Astrocyte (in vitro differentiated cells and primary cell): Measurements from ENCODE around the gene DNAJC8. TPM values are rescaled to one million over a fixed set of nuclear protein-coding genes. Genes with fewer than 3 reads are reported as not detected.

Experiments used
- DNase-seq: peaks from one replicate; pipeline ENCODE4 v3.0.0-alpha.2; 2010; ENCODE audit warnings: low read depth
- FAIRE-seq: peaks from 2 replicates; lab custom pipeline; 2011; peaks lifted over from hg19 to GRCh38; lab: Jason Lieb, UNC
- H2AFZ ChIP-seq: 2 replicates; pipeline ENCODE4 v1.6.0; 2012; ENCODE audit warnings: low read depth, low read length, inconsistent platforms
- H3K27ac ChIP-seq: 2 replicates; pipeline ENCODE4 v1.5.1; 2011; ENCODE audit warnings: low read depth, low read length, inconsistent platforms
- H3K27me3 ChIP-seq: 2 replicates; pipeline ENCODE4 v1.6.0; 2011; ENCODE audit warnings: low read length, inconsistent platforms; ENCODE audit not compliant: insufficient read depth
- H3K36me3 ChIP-seq: 2 replicates; pipeline ENCODE4 v1.5.1; 2011; ENCODE audit warnings: low read length, inconsistent platforms; ENCODE audit not compliant: insufficient read depth
- H3K4me1 ChIP-seq: 2 replicates; pipeline ENCODE4 v1.5.1; 2011; ENCODE audit warnings: low read length, inconsistent platforms; ENCODE audit not compliant: insufficient read depth
- H3K4me2 ChIP-seq: 2 replicates; pipeline ENCODE4 v1.6.0; 2012; ENCODE audit warnings: low read length, inconsistent platforms
- H3K4me3 ChIP-seq: 2 replicates; pipeline ENCODE4 v1.5.1; 2011; ENCODE audit warnings: low read depth, mild to moderate bottlenecking, low read length, inconsistent platforms; ENCODE audit not compliant: insufficient read depth
- H3K79me2 ChIP-seq: 2 replicates; pipeline ENCODE4 v1.6.0; 2012; ENCODE audit warnings: mild to moderate bottlenecking, low read length, inconsistent platforms; ENCODE audit not compliant: insufficient read depth
- H3K9ac ChIP-seq: 2 replicates; pipeline ENCODE4 v1.6.0; 2012; ENCODE audit warnings: mild to moderate bottlenecking, low read length, inconsistent platforms
- H3K9me3 ChIP-seq: 2 replicates; pipeline ENCODE4 v1.5.1; 2012; ENCODE audit warnings: low read depth, mild to moderate bottlenecking, low read length, inconsistent platforms; ENCODE audit not compliant: insufficient read depth
- H4K20me1 ChIP-seq: 2 replicates; pipeline ENCODE4 v1.6.0; 2012; ENCODE audit warnings: low read length, inconsistent platforms; ENCODE audit not compliant: insufficient read depth
- H3K27ac Mint-ChIP-seq: one replicate; pipeline ENCODE4 v1.8.0; 2021; ENCODE audit warnings: mild to moderate bottlenecking, mixed read lengths; ENCODE audit not compliant: unreplicated experiment
- H3K27me3 Mint-ChIP-seq: one replicate; pipeline ENCODE4 v1.8.0; 2021; ENCODE audit warnings: low read depth, mixed read lengths; ENCODE audit not compliant: unreplicated experiment
- H3K36me3 Mint-ChIP-seq: one replicate; pipeline ENCODE4 v1.8.0; 2021; ENCODE audit warnings: low read depth, mixed read lengths; ENCODE audit not compliant: unreplicated experiment
- H3K4me1 Mint-ChIP-seq: one replicate; pipeline ENCODE4 v1.8.0; 2021; ENCODE audit warnings: low read depth, mixed read lengths; ENCODE audit not compliant: unreplicated experiment
- H3K4me3 Mint-ChIP-seq: one replicate; pipeline ENCODE4 v1.8.0; 2021; ENCODE audit warnings: mild to moderate bottlenecking, moderate library complexity, mixed read lengths; ENCODE audit not compliant: unreplicated experiment
- H3K9me3 Mint-ChIP-seq: one replicate; pipeline ENCODE4 v1.8.0; 2021; ENCODE audit warnings: mild to moderate bottlenecking, mixed read lengths; ENCODE audit not compliant: unreplicated experiment
- EZH2 ChIP-seq: IDR thresholded peaks from 2 replicates; pipeline ENCODE4 v1.6.1; 2012; ENCODE audit warnings: mild to moderate bottlenecking, low read length, inconsistent platforms; ENCODE audit not compliant: insufficient read depth
- total RNA-seq: library from RNA; stranded (reverse); gene quantifications from 2 replicates; pipeline ENCODE4 v1.2.1, GENCODE V29; 2021
- TF ChIP-seq, protein P1 (sequence below): IDR thresholded peaks from 2 replicates; pipeline ENCODE4 v1.5.1; 2011; ENCODE audit warnings: low read depth, mild to moderate bottlenecking, inconsistent platforms, low read length, moderate library complexity; ENCODE audit not compliant: insufficient read depth

Gene DNAJC8
- total RNA-seq, 1 donor from 2014 or later = 91.3 TPM

DNA sequence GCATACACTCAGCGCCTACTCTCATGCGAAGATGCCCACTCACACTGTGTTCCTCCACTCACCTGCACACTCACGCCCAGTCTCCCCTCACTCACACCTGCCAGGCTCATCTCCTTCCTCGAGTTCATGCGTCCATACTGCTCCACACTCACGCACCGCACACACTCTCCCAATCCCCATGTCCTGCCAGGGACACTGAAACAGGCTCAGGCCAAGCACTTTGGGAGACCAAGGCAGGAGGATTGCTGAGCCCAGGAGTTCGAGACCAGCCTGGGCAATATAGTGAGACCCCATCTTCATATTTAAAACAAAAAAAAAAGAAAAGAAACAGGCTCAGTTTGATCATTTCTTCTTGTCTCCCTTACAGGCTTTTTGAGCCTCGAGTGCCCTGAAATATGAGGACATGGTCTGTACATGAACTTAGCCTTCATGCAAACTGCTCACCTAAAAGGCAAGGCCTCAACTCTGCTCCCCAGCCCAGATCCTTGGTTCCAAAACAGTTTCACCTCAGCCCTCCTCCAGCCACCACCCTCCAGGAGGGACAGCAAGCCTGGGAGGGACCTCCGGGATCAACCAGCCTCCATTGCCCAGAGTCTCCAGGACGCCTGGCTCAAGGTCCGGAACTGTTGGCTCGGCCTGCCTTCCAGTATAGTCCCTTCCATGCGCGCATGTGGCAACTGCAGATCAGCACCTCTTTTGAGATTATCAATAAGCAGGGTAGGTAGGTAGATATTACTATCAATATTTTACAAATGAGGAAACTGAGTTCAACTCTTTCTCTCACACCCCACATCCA lies 53.9 kb downstream of the DNAJC8 start:
- no peak for DNase-seq
- H3K36me3 ChIP-seq = no peaks in the 10 kb centered on the region
- FAIRE-seq = no peak
- peaks cover 9% of the 10 kb centered on the region for H3K4me1 Mint-ChIP-seq
- H3K4me1 ChIP-seq = no peaks in the 10 kb centered on the region
- H3K4me3 Mint-ChIP-seq = no peak overlapping the region
- H3K9me3 ChIP-seq = no peaks in the 10 kb centered on the region
- no peaks in the 10 kb centered on the region for H3K36me3 Mint-ChIP-seq
- H3K9me3 Mint-ChIP-seq = no peaks in the 10 kb centered on the region
- H3K9ac ChIP-seq = no peak overlapping the region
- TF ChIP-seq, protein P1, sequence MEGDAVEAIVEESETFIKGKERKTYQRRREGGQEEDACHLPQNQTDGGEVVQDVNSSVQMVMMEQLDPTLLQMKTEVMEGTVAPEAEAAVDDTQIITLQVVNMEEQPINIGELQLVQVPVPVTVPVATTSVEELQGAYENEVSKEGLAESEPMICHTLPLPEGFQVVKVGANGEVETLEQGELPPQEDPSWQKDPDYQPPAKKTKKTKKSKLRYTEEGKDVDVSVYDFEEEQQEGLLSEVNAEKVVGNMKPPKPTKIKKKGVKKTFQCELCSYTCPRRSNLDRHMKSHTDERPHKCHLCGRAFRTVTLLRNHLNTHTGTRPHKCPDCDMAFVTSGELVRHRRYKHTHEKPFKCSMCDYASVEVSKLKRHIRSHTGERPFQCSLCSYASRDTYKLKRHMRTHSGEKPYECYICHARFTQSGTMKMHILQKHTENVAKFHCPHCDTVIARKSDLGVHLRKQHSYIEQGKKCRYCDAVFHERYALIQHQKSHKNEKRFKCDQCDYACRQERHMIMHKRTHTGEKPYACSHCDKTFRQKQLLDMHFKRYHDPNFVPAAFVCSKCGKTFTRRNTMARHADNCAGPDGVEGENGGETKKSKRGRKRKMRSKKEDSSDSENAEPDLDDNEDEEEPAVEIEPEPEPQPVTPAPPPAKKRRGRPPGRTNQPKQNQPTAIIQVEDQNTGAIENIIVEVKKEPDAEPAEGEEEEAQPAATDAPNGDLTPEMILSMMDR = no peak
- no peak for TF ChIP-seq EZH2
- peaks cover 4% of the 10 kb centered on the region for H3K27me3 ChIP-seq
- no peaks in the 10 kb centered on the region for H4K20me1 ChIP-seq
- no peak overlapping the region for H3K4me2 ChIP-seq
- H3K4me3 ChIP-seq = no peak overlapping the region
- no peaks in the 10 kb centered on the region for H3K79me2 ChIP-seq
- H2AFZ ChIP-seq = no peak overlapping the region
- no peak overlapping the region for H3K27ac Mint-ChIP-seq
- H3K27me3 Mint-ChIP-seq = peaks cover 13% of the 10 kb centered on the region
- no peak overlapping the region for H3K27ac ChIP-seq

DNA sequence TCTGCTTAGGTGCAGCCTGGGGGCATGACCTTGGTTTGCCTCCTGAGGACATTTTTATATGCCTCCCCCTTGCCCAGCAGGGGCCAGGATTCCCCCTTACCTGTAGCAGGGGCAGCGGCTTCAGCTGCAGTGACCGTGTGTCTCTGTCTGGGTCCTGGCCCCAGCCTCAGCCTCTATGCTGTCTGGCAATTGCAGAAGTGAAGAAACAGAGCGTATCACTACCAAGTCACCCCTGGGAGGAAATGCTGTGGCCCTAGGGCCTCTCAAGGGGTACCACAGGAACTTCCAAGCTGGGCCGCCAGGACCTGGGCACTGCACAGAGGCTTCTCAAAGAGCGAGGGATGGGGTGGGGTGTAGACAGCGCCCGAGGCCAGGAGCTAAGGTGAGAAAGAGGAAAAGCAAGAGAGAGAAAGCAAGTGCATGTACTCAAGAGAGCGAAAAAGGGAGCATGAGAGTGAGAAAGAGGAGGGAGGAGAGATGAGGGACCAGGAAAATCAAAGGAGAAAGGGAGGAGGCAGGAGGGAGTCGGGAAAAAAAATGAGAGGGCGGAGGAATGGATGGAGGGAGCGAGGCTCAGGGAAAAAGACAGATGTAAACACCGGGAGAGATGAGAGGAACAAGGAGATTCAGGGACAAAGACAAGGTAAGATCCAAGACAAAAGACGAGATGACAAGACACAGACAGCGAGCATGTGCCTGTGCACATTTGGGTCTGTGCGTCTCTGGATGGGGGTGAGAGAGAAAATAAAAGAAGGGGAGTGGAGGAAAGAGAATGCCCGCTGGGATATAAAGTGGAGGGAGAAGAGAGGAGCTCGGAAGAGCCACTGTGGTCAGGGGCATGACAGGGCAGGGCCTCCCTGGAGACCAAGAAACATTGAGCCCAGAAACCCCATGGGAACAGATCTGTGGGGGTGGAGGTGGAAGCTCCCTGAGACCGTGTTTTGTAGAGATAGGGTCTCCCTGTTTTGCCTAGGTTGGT lies 56.0 kb downstream of the DNAJC8 start, which contains the start of gene PTAFR:
Gene PTAFR, minus strand, starts transcription at position 199 of the 979 bp plus-strand sequence. CDS start 25,669 bp downstream, outside the sequence.
- H3K9me3 Mint-ChIP-seq = no peaks in the 10 kb centered on the region
- FAIRE-seq = no peak
- H3K36me3 ChIP-seq = no peaks in the 10 kb centered on the region
- no peak within 1 kb of the TSS for H3K4me2 ChIP-seq
- H3K4me1 ChIP-seq = no peaks in the 10 kb centered on the region
- peaks cover 13% of the 10 kb centered on the region for H3K27me3 Mint-ChIP-seq
- H3K4me3 ChIP-seq = no peak within 1 kb of the TSS
- H3K4me1 Mint-ChIP-seq = peaks cover 14% of the 10 kb centered on the region
- H3K79me2 ChIP-seq = no peaks in the 10 kb centered on the region
- no peak within 1 kb of the TSS for H3K27ac ChIP-seq
- no peaks in the 10 kb centered on the region for H3K36me3 Mint-ChIP-seq
- H3K4me3 Mint-ChIP-seq = no peak within 1 kb of the TSS
- H2AFZ ChIP-seq = no peak within 1 kb of the TSS
- no peak for TF ChIP-seq EZH2
- TF ChIP-seq, protein P1 = no peak
- peaks cover 4% of the 10 kb centered on the region for H3K27me3 ChIP-seq
- H3K27ac Mint-ChIP-seq = no peak within 1 kb of the TSS
- no peaks in the 10 kb centered on the region for H3K9me3 ChIP-seq
- no peak for DNase-seq
- H3K9ac ChIP-seq = no peak within 1 kb of the TSS
- no peaks in the 10 kb centered on the region for H4K20me1 ChIP-seq
